NCI-H1436 treated with DMSO at 0.1 percent for 48 hours (cell line): ENCODE measurements around the gene RNF10.
"Not testable (repeated sequence)": the region's sequence is repeated elsewhere in the genome, so short reads cannot be mapped to it uniquely, and the experiment has no call there.

Source experiments
- DNase-seq: peaks from one replicate; lab custom pipeline; 2025; lab: John Stamatoyannopoulos, UW

RNF10 gene

DNA sequence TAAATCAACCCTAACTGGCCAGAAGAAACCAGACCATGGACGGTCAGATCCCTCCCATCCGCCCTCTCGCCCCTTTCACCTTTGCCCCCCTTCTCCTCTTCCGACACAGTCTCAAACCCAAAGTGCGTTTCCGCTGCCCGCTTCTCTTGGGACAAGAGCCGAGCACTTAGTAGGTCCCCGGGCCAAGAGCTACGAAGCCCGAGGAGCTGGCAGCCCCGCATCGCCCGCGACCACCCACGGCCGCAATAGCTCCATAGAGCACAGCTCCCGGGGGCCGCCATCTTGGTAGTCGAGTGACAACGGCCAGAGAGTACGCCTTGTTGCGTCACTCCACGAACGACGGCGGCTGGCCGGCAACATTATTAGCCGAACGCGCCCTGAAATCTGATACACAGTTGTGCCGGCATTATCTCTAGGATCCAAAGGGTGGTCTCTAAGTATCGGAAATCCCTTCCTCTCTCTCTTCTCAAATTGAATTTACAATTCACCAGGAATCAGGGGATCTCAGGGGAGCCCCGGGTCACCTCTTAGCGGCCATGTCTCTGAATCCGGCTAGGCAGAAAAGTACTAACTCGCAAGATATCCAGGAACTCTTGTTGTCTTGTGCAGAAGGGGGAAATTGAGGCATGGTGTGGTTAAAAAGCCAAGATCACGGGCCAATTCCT, 5.2 kb upstream of the RNF10 start, which contains the start of gene COQ5:
Gene COQ5, minus strand, starts transcription at position 298 of the 665 bp plus-strand sequence. Its CDS starts 17 bp downstream, at position 281.
- no peak for DNase-seq

DNA sequence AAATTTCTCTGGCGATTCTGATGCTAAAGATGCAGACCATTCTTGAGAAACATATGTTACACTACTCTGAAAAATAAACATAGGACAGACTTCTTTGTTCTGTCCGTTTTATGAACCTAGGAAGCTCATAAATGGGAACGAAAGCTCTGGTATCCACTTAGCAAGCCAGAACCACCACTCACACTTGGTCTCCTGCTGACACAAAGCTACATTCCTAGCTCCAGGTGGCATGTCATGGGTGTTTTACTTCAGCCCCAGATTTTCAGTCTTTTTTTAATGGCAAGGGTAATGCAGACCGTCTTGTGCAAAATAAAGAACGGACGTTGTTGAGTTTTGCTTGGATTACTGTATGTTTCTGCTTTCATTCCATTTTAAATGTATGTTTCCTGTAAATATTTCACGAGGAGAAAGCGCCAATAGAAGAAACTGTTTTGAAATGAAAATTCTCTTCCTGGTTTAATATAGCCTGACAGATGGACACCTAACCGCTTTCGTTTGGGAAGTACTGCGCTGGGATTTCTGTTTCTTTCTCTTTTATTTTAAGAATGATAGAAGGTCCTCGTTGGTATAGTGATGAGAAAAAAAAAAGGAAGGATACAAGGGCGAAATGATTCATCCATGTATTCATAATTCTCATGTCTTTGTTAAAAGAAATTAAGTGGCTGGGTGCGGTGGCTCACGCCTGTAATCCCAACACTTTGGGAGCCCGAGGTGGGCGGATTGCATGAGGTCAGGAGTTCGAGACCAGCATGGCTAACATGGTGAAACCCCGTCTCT, 4.3 kb upstream of the RNF10 start:
- DNase-seq: no peak

GRCh38 chr12:120530418-120530761, 3.8 kb upstream of the RNF10 start:
- DNase-seq: not testable (repeated sequence)

GRCh38 chr12:120532701-120533238, 1.4 kb upstream of the RNF10 start:
- DNase-seq: no peak

GRCh38 chr12:120534703-120535655, 823 bp downstream of the RNF10 start:
- no peak for DNase-seq

- no peak for DNase-seq
Measured at GRCh38 chr12:120536064-120536791, 2.1 kb downstream of the RNF10 start.

DNA sequence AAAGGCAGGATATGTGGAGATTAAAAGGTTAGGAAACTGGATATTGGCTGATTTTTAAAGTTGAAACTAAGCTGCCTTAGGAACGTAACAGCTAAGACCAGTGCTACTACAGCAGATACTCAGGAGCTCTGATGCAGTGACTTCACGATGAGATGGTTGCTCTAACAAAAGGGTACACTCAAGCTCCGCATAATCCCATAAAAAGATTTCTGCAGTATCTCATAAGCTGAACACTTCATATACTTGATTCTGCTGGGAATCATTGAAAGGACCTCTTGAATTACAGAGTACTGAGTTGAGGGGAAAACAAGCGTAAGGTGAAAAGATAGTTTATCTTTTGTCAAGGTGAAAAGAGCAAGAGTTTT, 3.7 kb downstream of the RNF10 start:
- no peak for DNase-seq

DNA sequence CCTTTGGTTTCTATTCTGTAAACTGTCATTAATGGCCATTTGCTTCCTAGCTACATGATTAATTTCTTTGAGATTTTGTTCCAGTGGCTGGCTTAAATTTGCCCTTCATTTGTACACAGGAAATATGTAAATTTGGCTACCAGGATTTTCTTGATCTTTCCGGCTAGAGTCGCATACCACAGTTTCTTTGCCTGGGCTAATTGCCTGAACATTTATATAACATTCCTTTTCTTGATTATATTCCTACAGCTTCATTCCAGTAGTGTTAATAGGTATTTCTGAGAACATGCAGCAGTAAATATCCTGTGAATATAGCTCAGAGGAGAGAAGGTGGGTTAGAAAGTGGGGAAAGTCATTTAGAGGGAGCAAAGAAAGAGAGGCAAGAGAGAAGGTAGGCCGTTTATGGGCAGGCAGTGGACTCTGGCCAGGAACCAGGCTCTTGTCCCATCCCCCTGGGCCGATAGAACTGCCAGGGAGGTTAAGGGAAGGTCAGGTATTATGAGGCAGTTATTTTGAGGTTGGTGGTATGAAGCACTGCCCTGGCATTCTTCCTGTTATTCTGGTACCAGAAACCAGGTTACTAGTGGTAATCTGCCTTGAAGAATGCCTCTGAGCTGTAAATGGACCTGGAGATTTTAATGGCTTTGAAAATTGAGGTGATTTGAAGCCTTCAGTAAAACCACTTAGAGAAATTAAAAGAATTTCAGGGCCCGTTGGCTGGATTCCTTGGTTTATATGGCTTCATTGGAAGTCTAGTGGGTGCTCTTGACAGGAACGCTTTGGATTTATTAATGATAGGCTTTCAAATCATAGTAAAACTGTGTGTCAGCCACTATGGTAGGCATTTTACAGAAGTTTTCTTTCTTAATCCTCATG, 4.4 kb downstream of the RNF10 start:
- DNase-seq: no peak

DNA sequence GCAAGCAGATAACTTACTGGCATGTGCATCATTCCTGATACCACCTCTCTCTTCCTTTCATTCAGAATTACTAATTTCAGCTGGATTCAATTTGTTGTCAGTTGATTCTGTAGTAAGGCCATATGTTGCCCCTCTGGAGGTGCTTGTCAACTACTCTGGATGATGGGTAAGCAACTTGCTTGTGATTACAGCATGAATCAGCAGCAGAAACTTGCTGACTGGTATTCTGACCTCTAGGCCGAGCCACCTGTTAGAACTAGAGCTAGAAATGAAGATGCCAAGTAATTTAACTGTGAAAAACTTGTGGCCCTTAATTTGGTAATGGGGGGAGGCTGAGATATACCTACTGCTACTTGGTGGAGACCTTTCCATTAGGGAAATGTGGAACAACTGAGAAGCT, 5.1 kb downstream of the RNF10 start:
- no peak for DNase-seq

DNA sequence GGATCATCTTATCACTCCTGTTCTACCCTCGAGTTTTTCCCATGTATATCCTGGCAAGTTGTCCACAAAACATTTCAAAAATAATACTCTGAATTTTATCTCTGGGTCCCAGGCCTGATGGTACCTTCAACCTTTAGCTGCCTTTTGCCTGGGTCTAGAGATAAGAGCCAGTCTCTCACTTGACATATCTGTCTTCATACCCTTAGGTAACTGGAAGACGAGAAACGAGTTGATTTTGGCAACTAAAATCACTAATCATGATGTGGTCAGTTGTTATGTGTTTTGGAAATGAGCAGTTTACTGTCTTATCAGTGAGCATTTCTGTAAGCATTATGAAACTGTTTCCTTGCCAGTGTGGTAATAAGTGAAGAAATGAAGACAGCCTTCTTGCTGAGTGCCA, 6.3 kb downstream of the RNF10 start:
- no peak for DNase-seq

- DNase-seq: no peak
Measured at GRCh38 chr12:120542166-120542565, 8.0 kb downstream of the RNF10 start.

GRCh38 chr12:120544691-120545090, 10.5 kb downstream of the RNF10 start:
- no peak for DNase-seq

- no peak for DNase-seq
Measured at GRCh38 chr12:120546050-120546386, 11.9 kb downstream of the RNF10 start.

DNA sequence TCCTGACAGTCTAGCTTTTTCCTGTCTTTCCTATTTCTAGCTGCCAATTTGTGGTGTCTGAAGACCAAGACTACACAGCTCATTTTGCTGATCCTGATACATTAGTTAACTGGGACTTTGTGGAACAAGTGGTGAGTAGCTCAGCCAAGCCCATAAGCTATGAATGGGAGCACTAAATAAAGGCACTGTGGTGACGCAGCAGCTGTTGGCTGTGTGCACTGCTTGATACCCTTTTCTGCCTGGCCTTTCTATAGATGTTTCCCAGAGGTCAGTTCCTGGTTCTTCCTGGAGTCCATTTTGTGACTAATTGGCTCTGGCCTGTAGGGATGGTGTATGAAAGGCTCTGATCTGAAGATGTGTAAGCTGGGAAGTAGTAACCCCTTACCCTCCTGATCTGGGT, 20.5 kb downstream of the RNF10 start:
- DNase-seq: no peak

DNA sequence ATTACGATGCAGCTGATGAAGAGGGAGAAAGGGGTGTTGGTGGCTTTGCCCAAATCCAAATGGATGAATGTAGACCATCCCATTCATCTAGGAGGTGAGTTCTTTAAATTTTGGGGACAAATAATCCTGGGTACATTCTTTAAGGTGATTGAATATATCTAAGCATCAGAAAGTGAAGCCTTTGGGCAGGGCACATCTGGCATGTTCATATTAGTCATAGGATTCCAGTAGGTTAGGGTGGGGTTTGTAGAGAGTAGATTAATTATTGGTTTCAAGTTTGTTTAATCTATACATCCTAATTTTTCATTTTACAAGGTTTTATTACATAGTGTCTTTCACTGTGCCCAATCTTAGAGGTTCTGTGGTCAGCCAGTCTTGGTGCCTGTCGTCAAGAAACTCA, 23.4 kb downstream of the RNF10 start:
- DNase-seq: no peak

- no peak for DNase-seq
Measured at GRCh38 chr12:120562906-120563305, 28.8 kb downstream of the RNF10 start.

- no peak for DNase-seq
Measured at GRCh38 chr12:120563495-120563894, 29.3 kb downstream of the RNF10 start.

- DNase-seq: no peak
Measured at GRCh38 chr12:120571299-120571698, 37.1 kb downstream of the RNF10 start.

DNA sequence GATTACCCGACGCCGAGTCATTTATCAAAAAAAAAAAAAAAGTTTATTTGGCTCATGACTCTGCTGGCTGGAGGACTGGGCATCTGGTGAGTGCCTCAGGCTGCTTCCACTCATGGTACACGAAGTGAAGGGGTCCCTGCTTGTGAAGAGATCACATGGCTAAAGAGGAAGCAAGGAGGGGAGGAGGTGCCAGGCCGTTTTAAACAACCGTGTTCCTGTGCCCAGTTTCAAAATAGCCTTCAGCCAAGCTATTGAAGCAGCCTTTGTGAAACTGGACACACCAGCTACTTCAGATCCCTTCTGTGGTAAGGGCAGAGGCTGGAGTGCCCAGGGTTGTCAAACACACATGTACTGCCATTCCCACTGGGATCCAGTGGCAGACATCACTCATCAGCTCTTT, 39.4 kb downstream of the RNF10 start:
- no peak for DNase-seq

GRCh38 chr12:120574106-120574505, 40.0 kb downstream of the RNF10 start:
- no peak for DNase-seq

DNA sequence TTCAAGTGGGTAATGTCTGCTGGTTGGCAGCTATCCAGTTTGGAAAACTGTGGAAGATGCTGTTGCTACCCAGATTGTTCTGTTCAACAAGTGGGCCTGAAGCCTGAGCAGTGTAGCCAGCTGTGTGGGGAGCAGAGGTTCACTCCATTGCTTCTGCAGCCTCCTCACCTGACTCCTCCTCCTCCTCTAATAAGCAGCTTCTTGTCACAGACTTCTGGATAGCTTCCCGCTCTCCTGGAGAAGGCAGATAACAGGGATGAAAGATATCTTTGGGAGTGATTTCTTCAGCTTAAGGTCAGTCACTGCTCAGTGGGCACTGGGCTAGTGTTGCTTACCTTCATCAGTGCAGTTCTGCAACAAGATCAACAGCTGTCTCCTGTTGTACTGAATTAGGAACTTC, 45.0 kb downstream of the RNF10 start:
- DNase-seq: no peak
